PC-9 (cell line): ENCODE measurements around the gene EML5.

ENCODE experiments used
- EZH2 ChIP-seq: fragments of 200-600 bp; sonication (generic); IDR thresholded peaks from 2 replicates; pipeline ENCODE4 v1.8.0; 2017; ENCODE audit warnings: antibody characterized with exemption, low read depth
- TF ChIP-seq, protein P1 (sequence below): fragments of 200-600 bp; sonication (generic); conservative IDR thresholded peaks from 2 replicates; pipeline ENCODE4 v1.6.1; 2017; ENCODE audit warnings: mixed run types, antibody characterized with exemption, mild to moderate bottlenecking, moderate library complexity

DNA sequence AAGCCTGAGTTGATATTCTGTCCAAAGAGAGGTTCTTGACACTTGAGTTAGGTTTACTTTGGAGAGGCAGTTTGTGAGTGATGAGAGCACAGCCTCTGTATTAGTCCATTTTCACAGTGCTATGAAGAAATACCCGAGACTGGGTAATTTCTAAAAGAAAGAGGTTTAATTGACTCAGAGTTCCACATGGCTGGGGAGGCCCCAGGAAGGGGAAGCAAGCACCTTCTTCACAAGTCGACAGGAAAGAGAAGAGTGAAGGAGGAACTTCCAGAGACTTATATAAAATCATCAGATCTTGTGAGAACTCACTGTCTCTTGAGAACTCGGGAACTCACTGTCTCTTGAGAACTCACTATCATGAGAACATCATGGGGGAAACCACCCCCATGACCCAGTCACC, 224.6 kb downstream of the EML5 start:
- TF ChIP-seq, protein P1, sequence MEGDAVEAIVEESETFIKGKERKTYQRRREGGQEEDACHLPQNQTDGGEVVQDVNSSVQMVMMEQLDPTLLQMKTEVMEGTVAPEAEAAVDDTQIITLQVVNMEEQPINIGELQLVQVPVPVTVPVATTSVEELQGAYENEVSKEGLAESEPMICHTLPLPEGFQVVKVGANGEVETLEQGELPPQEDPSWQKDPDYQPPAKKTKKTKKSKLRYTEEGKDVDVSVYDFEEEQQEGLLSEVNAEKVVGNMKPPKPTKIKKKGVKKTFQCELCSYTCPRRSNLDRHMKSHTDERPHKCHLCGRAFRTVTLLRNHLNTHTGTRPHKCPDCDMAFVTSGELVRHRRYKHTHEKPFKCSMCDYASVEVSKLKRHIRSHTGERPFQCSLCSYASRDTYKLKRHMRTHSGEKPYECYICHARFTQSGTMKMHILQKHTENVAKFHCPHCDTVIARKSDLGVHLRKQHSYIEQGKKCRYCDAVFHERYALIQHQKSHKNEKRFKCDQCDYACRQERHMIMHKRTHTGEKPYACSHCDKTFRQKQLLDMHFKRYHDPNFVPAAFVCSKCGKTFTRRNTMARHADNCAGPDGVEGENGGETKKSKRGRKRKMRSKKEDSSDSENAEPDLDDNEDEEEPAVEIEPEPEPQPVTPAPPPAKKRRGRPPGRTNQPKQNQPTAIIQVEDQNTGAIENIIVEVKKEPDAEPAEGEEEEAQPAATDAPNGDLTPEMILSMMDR, result no peak
- TF ChIP-seq EZH2, result no peak
